GM12892 (cell line): ENCODE measurements around the gene SPPL2C.

ENCODE experiments used
- POLR2A ChIP-seq: IDR thresholded peaks from 2 replicates; pipeline ENCODE4 v1.6.1; 2011; ENCODE audit warnings: low read depth, low read length, control low read depth
- POLR2AphosphoS5 ChIP-seq: IDR thresholded peaks from 2 replicates; pipeline ENCODE4 v1.6.1; 2011; ENCODE audit warnings: low read depth, low read length, control low read depth
- TAF1 ChIP-seq: IDR thresholded peaks from 2 replicates; pipeline ENCODE4 v1.6.1; 2011; ENCODE audit warnings: low read depth, mild to moderate bottlenecking, control low read depth, low read length, borderline replicate concordance

DNA sequence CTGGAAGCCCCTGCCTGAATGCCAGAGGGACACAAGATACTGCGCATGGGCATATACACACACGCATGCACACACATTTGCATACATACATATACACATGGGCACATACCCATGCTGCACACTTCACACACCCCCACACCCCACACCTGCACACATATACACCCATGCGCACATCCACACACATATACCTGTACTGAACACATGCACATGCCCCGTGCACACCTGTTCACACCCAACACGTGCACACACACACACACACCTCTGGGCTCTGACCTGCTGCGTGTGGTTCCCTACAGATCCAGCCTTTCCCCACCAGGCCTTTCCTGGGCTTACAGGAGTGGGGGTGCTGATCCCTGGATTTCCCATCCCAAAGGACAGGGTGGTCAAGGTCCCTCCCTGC lies 6.3 kb downstream of the SPPL2C start:
- no peak for TF ChIP-seq POLR2A
- no peak for TF ChIP-seq TAF1
- no peak for TF ChIP-seq POLR2AphosphoS5
